ENCODE results near the gene YKT6. TPM values are rescaled to one million over a fixed set of nuclear protein-coding genes. Genes with fewer than 3 reads are reported as not detected.
"Not testable (repeated sequence)": the region's sequence is repeated elsewhere in the genome, so short reads cannot be mapped to it uniquely, and the experiment has no call there.

YKT6 gene
- total RNA-seq, 1 donor from 2014 or later, result 82.5 TPM

- Mint-ChIP-seq H3K4me3 (ENCODE audit: low read depth) (no peak overlapping the region), H3K9me3 (ENCODE audit: low read depth) (peaks cover 5% of the 10 kb centered on the region), H3K4me1 (ENCODE audit: low read depth) (no peaks in the 10 kb centered on the region), H3K27me3 (peaks cover 25% of the 10 kb centered on the region), H3K27ac (no peak overlapping the region), H3K36me3 (ENCODE audit: insufficient read depth) (peaks cover 2% of the 10 kb centered on the region)
- DNase-seq (ENCODE audit: low spot score, unreplicated experiment), result no peak
- TF ChIP-seq CTCF (IDR thresholded peaks at IDR 0.05; ENCODE audit: unreplicated experiment), result no peak
Observed at GRCh38 chr7:44173911-44174693, 26.7 kb upstream of the YKT6 start.

- peaks cover 28% of the 10 kb centered on the region for H3K27me3 Mint-ChIP-seq
- H3K9me3 Mint-ChIP-seq (ENCODE audit: low read depth); H3K4me1 Mint-ChIP-seq (ENCODE audit: low read depth); H3K36me3 Mint-ChIP-seq (ENCODE audit: insufficient read depth); DNase-seq (ENCODE audit: low spot score, unreplicated experiment); H3K4me3 Mint-ChIP-seq (ENCODE audit: low read depth); H3K27ac Mint-ChIP-seq: not testable (repeated sequence)
Observed at GRCh38 chr7:44174694-44174948, 26.2 kb upstream of the YKT6 start.

GRCh38 chr7:44175730-44176129 lies 25.0 kb upstream of the YKT6 start:
- Mint-ChIP-seq H3K4me1 (ENCODE audit: low read depth) (no peaks in the 10 kb centered on the region), H3K27ac (no peak overlapping the region), H3K27me3 (peaks cover 28% of the 10 kb centered on the region), H3K4me3 (ENCODE audit: low read depth) (no peak overlapping the region), H3K9me3 (ENCODE audit: low read depth) (peaks cover 2% of the 10 kb centered on the region), H3K36me3 (ENCODE audit: insufficient read depth) (peaks cover 2% of the 10 kb centered on the region)
- no peak for DNase-seq (ENCODE audit: low spot score, unreplicated experiment)
- TF ChIP-seq CTCF (IDR thresholded peaks at IDR 0.05; ENCODE audit: unreplicated experiment), result no peak

- H3K27me3 Mint-ChIP-seq, result peaks cover 28% of the 10 kb centered on the region
- no peaks in the 10 kb centered on the region for H3K4me1 Mint-ChIP-seq (ENCODE audit: low read depth)
- DNase-seq (ENCODE audit: low spot score, unreplicated experiment), result no peak
- H3K36me3 Mint-ChIP-seq (ENCODE audit: insufficient read depth), result no peaks in the 10 kb centered on the region
- no peak overlapping the region for H3K4me3 Mint-ChIP-seq (ENCODE audit: low read depth)
- TF ChIP-seq CTCF (IDR thresholded peaks at IDR 0.05; ENCODE audit: unreplicated experiment), result no peak
- no peaks in the 10 kb centered on the region for H3K9me3 Mint-ChIP-seq (ENCODE audit: low read depth)
- H3K27ac Mint-ChIP-seq, result no peak overlapping the region
Observed at GRCh38 chr7:44176486-44176885, 24.3 kb upstream of the YKT6 start.

GRCh38 chr7:44177570-44178131 lies 23.1 kb upstream of the YKT6 start:
- H3K27me3 Mint-ChIP-seq, result peaks cover 32% of the 10 kb centered on the region
- peaks cover 6% of the 10 kb centered on the region for H3K9me3 Mint-ChIP-seq (ENCODE audit: low read depth)
- H3K36me3 Mint-ChIP-seq (ENCODE audit: insufficient read depth), result no peaks in the 10 kb centered on the region
- no peaks in the 10 kb centered on the region for H3K4me1 Mint-ChIP-seq (ENCODE audit: low read depth)
- no peak for DNase-seq (ENCODE audit: low spot score, unreplicated experiment)
- H3K27ac Mint-ChIP-seq, result no peak overlapping the region
- TF ChIP-seq CTCF (IDR thresholded peaks at IDR 0.05; ENCODE audit: unreplicated experiment), result no peak
- H3K4me3 Mint-ChIP-seq (ENCODE audit: low read depth), result no peak overlapping the region

GRCh38 chr7:44180631-44181030 lies 20.1 kb upstream of the YKT6 start:
- Mint-ChIP-seq H3K4me1 (ENCODE audit: low read depth) (no peaks in the 10 kb centered on the region), H3K36me3 (ENCODE audit: insufficient read depth) (no peaks in the 10 kb centered on the region), H3K27me3 (peaks cover 17% of the 10 kb centered on the region), H3K4me3 (ENCODE audit: low read depth) (no peak overlapping the region), H3K9me3 (ENCODE audit: low read depth) (peaks cover 6% of the 10 kb centered on the region), H3K27ac (no peak overlapping the region)
- DNase-seq (ENCODE audit: low spot score, unreplicated experiment), result no peak
- TF ChIP-seq CTCF (IDR thresholded peaks at IDR 0.05; ENCODE audit: unreplicated experiment), result no peak

Measured in progenitor cell of endocrine pancreas (in vitro differentiated cells).